HG03196 (cell line): ENCODE data around the gene ABCD3.

Source experiments
- ATAC-seq: cut with Tn5 transposase; IDR thresholded peaks from one replicate; pipeline ENCODE4 v1.9.1; 2021; ENCODE audit not compliant: unreplicated experiment

ABCD3 gene

DNA sequence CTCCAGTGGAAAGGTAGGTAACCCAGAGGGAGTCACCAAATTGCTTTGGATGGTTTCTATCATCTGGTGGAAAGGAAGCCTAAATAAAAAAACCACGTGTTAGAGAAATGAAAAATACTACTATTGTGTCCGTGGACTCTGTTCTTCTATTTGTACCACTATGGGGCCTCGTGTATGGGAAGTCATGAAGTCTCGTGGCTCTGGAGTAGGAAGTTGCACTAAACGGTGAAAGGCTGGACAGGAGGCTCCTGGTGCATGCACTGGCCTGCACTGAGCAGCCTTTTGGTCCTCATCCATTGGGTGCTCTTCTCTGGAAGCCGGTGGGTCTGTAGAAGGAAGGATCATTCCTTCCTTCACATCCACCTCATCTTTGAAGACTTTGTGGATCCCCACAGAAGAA lies 106.3 kb downstream of the ABCD3 start:
- no peak for ATAC-seq

GRCh38 chr1:94526152-94526980 lies 108.2 kb downstream of the ABCD3 start:
- no peak for ATAC-seq

DNA sequence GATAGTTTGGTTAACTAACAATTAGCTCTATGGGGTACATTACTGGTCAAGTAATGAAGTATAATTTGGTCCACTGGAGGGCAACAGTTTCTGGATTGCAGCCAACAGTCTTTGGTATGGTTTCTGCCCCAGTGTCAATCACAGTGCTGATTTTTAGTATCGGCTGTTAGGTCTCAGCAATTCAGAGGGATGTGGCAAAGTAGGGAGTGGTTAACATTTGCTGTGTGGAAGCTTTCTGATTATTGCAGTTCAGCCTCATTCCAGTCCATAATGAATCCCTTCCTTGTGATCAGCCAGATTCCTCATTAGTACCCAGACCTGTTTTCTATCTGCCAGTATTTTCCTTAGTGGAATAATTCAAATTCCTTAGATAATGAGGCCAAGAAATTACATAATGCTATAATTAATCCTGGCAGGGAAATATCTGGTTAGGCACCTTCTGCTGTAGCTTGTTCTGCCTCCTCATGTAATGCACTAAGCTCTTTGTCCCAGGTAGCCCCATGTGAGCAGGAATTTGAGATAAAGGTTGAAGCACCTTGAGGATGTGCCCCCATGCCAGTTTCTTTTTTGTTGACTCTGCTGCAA lies 109.3 kb downstream of the ABCD3 start:
- no peak for ATAC-seq

DNA sequence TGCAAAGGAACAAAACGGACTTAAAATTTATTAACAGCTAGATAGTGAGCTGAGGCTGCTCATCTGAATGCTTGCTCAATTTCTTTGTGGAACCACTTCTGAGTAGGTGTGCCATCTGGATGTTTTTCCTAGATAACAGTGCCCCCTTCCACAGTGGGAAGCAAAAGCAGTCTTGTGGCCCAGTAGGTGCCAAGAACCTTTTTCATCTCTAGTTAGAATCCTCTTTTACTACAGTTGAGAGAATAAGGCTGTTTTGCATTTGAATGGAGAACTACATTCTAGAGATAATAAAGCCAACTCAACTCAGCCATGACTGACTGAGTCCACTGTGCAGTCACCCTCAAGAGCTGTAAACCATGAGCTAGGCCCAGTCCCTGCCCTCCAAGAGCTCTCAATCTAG lies 110.1 kb downstream of the ABCD3 start:
- no peak for ATAC-seq

DNA sequence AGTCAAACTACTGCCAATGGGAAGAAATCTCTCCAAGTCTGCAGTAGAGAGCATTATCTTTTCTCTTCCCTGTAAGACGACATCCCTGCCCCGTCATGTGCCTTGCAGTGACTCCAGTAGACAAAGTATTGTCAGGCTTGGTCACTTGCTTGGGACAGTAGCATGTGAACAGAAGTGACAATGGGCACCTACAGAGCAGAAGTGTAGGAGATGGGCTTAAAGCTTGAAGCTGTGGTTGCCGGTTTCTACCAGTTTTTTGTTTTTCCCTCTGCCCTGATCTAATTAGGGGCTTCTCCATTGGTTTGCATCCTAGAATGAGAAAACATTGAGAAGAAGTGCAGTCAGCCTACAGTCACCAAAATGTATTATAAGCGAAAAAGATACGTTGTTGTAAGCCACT lies 110.6 kb downstream of the ABCD3 start:
- ATAC-seq, result no peak

DNA sequence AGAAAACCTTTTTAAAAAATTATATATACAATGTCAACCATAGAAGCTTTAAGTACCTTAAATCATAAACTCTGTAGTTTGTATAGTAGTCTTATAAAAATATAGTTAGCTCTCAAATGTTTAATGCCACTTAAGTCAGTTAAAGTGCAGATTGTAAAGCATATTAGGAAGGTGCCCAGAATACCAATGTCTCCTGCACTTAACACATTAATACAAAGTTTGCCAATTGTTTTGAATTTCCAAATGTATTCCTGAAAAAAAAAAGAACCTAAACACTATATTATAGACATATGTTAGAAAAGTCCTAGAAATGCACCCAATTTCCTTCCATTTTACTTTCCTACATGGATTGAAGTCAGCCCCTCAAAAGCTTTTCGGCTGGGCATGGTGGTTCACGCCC lies 111.2 kb downstream of the ABCD3 start:
- ATAC-seq, result no peak

DNA sequence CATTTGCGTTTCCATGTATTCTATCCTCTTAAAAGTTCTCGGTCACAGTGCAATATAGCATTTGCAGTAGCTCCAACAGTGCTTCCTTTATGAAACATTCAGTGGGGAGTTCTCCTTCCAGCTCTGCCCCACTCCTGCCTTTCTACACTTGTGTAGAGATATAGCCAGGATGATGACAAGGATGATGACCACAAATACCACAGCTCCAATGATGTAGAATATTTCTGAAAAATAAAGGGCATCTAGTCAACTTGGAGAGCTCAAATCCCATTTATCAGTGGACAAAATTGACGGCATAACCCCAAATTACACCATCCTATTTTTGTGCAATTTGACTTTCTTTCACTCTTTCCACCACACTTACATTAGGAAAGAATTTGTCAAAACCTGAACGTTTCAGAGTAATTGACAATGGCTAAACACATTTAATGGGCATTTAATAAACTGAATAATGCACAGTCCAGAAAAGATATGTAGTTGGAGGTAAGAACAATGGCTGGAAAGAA lies 112.2 kb downstream of the ABCD3 start:
- no peak for ATAC-seq

DNA sequence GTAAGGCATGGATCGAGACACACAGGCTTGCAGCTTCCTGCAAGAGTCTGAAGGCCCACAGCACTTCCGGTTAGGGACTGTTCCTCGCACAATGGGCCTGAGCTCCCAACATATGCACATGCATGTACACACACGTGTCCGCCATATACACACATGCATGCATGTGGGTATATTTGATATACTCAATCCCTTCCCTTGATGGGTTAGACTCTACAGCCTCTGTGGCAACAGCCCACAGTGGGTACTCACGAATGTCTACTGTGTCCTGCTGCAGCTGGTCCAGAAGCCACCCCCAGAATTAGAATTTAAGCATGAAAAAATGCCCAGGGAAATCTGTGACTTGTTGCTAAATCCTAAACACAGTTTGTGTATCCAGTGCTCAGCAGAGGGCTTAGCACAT lies 113.5 kb downstream of the ABCD3 start:
- ATAC-seq, result no peak

- ATAC-seq, result no peak
These were observed 113.9 kb downstream of the ABCD3 start for GRCh38 chr1:94532077-94532476.

- ATAC-seq, result no peak
These were observed 116.9 kb downstream of the ABCD3 start for GRCh38 chr1:94535095-94535494.

DNA sequence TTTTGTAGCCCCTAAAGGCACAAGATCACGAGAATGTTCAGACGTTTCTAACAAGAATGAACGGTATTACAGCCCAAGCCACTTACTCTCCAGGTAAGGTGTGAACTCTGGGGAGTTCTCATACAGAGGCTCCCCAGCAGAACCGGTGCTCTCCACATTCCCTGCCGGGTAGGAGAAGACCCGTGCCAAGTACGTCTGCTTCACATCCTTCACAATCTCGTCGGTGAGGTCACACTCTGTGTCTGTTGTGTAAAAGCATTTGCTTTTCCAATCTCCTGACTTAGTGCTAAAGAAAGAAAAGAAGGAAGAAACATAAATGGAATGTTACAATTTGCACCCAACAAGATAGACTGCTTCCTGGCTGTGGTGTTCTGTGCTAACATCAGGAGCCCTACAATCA lies 117.7 kb downstream of the ABCD3 start:
- ATAC-seq, result no peak

- no peak for ATAC-seq
These were observed 119.1 kb downstream of the ABCD3 start for GRCh38 chr1:94537254-94537653.

- ATAC-seq, result no peak
These were observed 120.1 kb downstream of the ABCD3 start for GRCh38 chr1:94538243-94538827.

- ATAC-seq, result no peak
These were observed 121.3 kb downstream of the ABCD3 start for GRCh38 chr1:94539496-94539895.

- ATAC-seq, result no peak
These were observed 122.5 kb downstream of the ABCD3 start for GRCh38 chr1:94540440-94541245.

GRCh38 chr1:94541246-94542087 lies 123.3 kb downstream of the ABCD3 start, which contains the start of gene F3:
TSS of gene F3 (minus strand) at chr1:94541759. CDS start at chr1:94541636, 123 bp downstream.
- peak; percentile 81 for ATAC-seq

GRCh38 chr1:94542088-94542870 lies 124.1 kb downstream of the ABCD3 start:
- peak; percentile 27 for ATAC-seq

- ATAC-seq, result no peak
These were observed 124.8 kb downstream of the ABCD3 start for GRCh38 chr1:94543001-94543400.

DNA sequence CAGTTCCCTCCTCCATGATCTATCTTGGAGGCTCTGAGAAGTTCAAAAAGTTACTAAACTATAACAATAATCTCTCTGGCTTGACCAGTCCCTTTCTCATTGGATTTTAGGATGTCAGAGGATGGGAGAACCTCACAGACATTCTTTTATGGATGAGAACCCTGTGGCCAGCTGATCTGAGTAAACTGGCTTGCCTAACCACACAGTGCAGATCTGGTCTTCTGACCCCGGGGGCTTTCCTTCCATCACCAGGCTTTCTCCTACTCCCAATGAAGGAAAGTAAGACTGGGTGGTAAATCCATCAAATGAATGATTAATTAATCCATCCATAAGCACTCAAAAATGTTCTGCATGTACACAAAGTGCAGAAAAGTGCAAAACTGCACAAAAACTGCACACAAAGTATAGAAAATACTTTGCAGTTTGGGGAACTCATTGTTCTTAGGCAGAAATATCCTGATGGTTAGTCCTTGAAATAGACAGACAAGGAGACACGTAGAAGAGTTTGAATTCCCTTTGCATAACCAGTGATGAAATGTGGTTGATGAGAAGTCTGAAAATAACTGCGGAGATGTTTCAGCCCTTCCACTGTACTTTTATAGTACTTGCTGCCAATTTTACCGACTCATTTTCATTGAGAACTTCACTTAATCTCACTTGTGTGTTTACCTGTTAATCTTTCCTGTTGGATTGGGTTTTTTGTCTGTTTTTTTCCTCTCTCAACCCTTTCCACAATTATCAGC lies 125.9 kb downstream of the ABCD3 start:
- no peak for ATAC-seq
